ENCODE measurements around the gene MLLT6.

The MLLT6 gene

GRCh38 chr17:38704606-38705522 lies at the start of gene MLLT6:
Gene MLLT6, plus strand, starts transcription at chr17:38705273. Its CDS starts 360 bp downstream, at chr17:38705633.
- peak; percentile 83 for DNase-seq

DNA sequence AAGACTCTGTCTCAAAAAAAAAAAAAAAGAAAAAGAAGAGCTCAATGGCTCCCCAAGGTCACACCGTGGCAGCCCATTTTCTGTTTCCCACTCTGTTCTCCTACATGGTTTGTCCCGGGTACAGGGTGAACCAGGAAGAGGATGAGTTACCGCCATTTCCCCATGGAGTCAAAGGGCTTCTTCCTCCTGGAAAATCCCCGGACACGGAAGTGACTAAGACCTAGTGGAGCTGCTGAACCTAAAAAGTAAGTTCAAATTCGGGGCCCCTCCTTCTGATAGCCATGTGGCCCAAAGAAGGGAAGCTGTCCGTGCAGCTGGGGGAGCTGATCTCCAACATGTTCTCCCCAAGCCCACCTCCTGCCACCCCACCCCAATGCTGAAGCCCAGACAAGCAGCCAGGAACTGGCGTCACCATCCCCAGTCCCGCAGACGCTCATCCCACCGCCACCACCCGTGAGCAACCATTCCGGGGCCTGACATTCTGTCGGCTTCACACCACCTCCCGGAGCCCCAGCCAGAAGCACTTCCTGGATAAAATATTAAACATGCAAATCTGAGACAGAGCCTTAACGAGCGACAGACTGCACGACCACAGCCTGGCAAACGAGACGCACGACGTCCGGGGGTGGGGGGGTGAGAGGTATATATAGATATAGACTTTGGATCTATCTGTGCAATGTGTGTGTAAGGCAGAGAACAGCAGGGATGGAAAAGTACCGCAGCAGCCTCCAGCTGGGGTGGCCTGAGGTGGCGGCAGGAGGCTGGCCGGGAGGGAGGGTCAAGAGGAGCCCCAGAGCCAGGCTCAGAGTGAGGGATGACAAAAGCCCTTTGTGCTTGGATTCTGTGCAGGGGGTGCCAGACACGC lies 47.9 kb upstream of the MLLT6 start:
- no peak for DNase-seq

DNA sequence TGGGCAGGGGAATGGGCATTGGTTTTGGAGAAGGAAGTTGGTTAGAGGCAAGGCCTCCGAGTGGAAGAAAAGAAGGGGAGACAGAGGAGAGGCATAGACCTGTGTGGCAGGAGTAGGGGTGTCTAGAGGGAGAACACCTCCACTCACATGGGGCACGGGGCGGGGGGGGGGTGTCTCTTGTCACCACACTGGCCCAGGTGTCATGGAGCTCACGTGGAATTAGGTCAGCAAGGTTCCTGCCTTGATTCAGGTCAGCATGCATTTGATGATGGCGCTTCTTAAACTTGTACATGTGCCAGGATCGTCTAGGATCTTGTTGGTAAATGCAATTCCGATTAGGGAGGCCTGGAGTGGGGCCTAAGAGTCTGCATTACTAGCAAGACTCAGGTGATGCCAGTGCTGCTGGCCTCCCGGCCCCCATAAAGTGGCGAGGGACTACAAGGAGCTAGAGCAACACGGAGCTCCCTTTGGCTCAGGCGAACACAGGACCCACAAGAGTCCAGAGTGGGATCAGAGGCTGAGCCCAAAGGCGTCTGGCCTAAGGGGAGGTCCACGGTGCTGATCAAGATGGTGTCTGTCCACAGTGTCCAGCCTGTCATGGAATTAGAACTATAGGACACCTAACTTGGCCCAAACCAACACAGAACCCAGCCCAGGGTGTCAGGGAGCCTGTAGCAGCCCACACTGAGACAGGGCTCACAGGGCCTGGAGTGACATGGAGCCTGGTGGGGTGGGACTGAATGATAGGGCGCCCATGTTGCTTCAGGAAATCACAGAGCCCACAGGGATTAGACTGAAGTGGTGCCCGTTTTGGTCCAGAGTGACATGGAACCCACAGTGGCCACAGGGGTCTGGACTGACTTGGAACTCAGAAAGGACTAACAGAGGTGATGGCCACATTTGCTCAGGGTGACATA lies 47.0 kb upstream of the MLLT6 start:
- no peak for DNase-seq

GRCh38 chr17:38658741-38659345 lies 46.2 kb upstream of the MLLT6 start:
- DNase-seq: no peak

DNA sequence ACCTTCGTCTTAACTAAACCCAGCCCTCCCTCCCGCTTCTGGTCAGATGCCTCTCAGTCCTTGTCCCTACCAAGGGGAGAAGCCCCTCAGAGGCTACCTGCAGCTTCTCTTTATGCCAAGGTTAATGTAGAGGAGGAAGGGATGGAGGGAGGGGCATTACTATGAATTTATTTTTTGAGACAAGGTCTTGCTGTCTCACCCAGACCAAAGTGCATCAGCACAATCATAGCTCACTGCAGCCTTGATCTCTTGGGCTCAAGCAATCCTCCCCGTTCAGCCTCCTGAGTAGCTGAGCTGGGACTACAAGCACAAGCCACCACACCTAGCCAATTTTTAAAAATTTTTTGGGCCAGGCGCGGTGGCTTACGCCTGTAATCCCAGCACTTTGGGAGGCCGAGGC lies 45.7 kb upstream of the MLLT6 start:
- no peak for DNase-seq

GRCh38 chr17:38660097-38661025 lies 44.7 kb upstream of the MLLT6 start:
- DNase-seq: no peak

- DNase-seq: peak; percentile 42
Observed at GRCh38 chr17:38663125-38663751, 41.8 kb upstream of the MLLT6 start.

DNA sequence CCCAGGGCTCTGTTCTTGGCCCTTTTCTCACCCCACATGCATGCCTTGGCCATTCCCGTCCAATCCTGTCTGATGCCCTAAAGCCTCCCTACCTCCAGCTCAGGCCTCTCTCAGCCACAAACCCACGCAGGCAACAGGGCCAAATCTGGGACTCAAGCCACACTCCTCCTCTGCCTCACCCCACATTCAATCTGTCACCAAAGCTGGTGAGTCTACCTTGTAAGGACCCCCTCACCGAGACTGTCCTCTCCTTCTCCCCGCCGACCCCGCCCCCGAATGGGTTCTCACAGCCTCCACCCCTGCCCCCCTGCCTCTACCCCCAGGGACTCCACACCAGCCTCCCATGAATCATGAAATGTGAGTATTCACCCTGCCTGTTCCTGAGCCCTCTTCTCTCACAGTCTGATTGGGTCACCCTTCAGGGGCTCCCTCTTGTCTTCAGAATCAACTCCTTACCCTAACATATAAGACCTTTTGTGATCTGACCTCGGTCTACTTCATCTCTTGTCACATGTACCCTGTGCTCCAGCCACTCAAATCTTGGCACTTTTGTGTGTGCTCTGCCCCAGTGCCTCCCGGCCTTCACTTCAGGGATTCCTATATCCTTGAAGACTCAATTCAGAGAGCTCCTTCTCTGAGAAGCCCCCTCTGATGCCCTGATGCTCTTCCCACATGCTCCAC lies 41.0 kb upstream of the MLLT6 start:
- no peak for DNase-seq

DNA sequence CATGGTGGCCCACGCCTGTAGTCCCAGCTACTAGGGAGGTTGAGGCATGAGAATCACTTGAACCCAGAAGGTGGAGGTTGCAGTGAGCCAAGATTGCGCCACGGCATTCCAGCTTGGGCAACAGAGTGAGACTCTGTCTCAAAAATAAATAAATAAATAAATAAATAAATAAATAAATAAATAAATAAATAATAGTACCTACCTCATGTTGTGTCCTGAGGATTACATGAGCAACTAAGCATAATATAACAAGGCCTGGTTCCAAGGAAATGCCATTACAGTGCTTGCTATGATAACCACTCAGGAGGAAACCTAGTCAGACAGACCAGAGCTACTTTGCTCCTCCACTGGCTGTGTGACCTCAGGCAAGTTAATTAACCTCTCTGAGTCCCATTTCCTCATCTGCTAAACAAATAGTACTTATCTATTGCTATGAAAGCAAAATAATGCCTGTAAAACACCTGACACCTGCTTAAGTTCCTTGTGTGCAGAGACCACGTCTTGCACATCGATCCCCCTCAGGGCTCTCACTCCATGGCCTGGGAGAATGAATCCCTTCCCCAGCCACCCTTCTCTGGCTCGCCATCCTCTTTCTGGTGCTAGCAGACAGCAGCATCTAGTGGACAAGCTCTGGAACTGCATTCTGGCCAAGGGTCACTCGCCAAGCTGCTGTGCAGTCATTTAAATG lies 37.8 kb upstream of the MLLT6 start:
- DNase-seq: peak; percentile 67

- DNase-seq: no peak
Observed at GRCh38 chr17:38667787-38668122, 37.3 kb upstream of the MLLT6 start.

GRCh38 chr17:38669520-38669919 lies 35.6 kb upstream of the MLLT6 start:
- no peak for DNase-seq

DNA sequence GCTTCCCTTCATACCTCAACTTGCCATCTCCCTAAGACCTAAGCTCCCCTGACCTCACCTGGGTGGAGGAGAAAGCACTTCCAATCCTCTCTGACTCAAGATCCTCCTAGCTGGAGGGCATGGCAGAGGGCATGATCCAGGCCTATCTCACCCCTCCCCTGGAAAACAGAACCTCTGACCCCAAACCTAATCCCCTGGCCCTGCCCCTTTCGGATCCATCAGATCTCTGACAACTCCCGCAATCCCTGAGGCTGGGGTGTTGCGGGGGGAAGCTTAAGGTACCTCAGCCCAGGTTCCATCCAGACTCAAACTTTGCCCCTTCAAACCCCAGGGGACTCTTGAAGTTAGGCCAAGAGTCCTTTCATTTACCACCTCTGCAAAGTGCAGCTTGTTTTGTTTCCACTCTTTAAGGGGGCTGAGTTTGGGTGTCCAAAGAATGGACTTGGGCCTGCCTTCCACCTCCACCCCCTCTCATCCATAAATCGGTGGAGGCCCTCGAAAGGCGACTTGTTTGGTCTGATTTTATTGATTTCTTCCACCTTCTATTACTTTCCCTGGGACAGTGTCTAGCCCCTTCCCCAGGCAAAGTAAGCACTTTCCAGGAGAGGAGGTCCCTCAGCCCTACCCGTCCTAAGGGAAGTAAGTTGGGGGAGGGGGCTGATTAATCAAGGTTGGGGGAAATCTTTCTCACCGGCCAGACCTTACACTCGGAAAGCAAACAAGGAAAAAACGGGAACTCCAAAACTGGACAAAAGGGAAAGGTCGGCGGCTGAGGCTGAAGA lies 32.9 kb upstream of the MLLT6 start:
- no peak for DNase-seq

DNA sequence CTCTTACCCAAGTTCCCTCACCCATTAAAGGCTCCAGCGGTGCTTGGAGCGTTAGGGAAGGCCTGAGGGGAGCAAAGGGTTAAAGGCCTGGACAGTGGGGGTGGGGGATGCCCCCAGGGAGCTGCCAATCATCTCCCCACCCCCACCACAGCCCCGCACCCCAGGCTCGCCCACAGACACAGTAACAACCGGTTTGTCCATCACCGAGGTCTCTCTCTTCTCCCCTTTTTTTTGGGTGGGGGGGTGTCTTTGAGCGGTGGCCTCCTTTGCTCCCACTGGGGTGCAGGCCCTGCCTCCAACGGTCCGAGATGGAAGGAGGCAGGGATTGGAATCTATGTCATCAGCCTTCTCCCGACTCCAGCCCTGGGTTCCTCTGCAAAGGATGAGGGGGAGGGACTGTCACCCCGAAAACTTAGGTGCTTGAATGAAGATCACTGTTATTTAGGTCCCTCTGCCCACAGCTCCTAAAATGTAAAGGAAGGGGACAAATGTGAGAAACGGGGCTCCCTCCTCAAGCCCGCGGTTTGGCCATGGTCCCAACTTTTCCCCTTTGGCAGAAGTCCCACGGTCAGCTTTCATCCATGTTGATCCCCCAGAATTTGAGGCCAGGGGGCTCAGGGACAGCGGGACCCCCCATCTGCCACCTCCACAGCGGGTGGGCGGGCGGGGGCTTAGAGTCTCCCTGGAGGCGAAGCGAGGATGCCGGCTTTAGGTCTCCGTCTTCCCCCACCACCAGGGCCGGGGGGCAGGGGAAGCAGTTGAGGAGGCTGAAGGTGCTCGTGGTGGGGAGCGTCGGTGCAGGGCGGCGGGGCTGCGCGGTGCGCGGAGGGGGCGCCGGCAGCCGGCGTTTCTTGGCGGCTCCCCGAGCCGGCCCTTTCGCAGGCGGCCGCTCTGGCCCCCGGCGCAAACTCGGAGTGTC lies 32.0 kb upstream of the MLLT6 start:
- no peak for DNase-seq

- no peak for DNase-seq
Observed at GRCh38 chr17:38673707-38674013, 31.4 kb upstream of the MLLT6 start.

- no peak for DNase-seq
Observed at GRCh38 chr17:38674014-38674748, 30.9 kb upstream of the MLLT6 start.

DNA sequence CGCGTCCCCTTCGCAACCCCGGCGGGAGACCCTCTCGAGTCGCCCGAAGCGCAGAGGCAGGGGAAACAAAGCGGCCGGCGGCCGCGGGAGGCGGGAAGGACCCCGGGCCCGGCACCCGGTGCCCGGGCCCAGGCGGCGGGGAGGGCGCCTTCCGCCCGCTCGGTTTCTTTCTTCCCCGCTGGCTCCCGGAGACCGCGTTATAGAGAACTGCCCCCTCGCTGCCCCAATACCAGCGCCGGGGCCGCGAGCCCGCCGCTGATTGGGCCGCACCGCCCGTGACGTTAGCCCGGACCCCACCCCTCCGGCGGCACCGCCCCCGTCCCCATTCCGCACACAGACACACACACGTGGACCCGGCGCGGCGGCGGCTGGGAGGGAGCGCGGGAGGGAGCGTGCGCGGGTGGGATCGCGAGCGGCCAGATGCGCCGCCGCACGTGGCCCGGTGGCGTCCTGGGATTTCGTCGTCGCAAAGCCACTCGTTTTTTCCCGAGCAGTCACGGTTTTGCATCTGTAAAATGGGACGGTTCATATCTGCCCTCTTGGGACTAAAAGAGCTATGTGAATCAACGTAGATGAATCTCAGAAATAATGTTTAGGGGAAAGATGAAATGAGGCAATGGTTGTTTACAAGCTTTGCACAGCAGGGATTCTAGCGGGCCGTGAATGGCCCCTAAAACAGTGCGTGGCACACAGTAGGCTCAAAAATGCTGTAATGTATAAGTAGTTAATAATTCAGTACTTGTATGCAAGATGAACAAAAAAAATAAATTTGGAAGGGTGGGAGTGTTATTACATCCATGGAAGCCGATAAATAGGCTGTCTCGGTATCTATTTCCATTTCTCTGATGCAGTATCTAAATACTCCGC lies 30.1 kb upstream of the MLLT6 start, which contains the start of gene EPOP:
Gene EPOP (minus strand): TSS at position 209 of the 867 bp plus-strand sequence. CDS start 462 bp downstream, outside the sequence.
- DNase-seq: peak; percentile 79
